Measurements from ENCODE around the gene RCHY1. TPM values are rescaled to one million over a fixed set of nuclear protein-coding genes. Genes with fewer than 3 reads are reported as not detected.

RCHY1 gene
- total and polyA plus RNA-seq, 2 donors from 2014 or later = 27.8 to 40.2 TPM

DNA sequence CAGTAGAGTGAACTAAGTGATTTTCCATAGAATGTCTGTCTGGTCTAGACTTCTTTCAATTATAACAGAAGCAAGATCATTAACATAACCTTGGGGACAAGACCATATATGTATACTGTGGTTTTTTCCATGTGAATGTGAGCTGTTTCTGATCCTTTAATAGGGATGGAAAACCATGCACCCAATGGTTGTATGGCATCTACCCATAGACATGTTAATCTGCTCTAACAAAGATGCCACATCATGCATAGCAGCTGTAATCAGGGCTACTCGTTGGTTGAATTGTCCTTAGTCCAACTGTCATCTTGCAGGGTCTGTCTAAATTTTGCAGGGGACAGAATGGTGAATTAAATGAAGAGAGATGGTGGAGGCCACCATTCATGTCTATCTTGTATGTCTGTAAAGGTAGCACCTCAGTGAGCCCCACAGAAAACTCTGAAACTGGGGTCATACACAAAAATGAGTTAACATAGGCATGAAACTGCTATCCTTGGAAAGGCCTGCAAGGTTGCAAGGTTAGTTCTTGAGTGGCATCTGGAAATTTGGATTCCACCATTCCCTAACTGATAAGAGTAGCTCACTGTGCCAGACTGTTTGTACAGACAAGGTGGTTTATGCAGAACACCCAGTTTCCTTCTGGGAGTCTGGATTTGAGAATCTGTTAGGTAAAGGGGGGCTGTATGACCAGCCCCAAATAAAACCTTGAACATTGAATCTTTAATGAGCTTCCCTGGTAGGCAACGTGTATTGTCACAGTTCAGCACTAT is 16.5 kb upstream of the RCHY1 start:
- Histone ChIP-seq H3K27me3 (ENCODE audit: control insufficient read depth, insufficient read depth, low read length) (no peaks in the 10 kb centered on the region), H3K9me3 (ENCODE audit: control insufficient read depth in 2 of 3, insufficient read depth in 1 of 3, low read length in 3 of 3) (no peaks in the 10 kb centered on the region), H3K36me3 (ENCODE audit: control insufficient read depth in 2 of 3, insufficient read depth in 3 of 3, low read length in 3 of 3) (peaks cover 5 to 26% (median 15%) of the 10 kb centered on the region in 3 donors), H3K4me3 (ENCODE audit: low read length in 3 of 3) (no peak overlapping the region), H3K27ac (ENCODE audit: low read depth in 2 of 2, low read length in 2 of 2) (no peak overlapping the region), H3K4me1 (ENCODE audit: control insufficient read depth in 2 of 3, insufficient read depth in 2 of 3, low read depth in 1 of 3, low read length in 3 of 3) (no peaks in the 10 kb centered on the region), H3K9ac (ENCODE audit: low read length in 3 of 3) (no peak overlapping the region)
- TF ChIP-seq, protein P1, sequence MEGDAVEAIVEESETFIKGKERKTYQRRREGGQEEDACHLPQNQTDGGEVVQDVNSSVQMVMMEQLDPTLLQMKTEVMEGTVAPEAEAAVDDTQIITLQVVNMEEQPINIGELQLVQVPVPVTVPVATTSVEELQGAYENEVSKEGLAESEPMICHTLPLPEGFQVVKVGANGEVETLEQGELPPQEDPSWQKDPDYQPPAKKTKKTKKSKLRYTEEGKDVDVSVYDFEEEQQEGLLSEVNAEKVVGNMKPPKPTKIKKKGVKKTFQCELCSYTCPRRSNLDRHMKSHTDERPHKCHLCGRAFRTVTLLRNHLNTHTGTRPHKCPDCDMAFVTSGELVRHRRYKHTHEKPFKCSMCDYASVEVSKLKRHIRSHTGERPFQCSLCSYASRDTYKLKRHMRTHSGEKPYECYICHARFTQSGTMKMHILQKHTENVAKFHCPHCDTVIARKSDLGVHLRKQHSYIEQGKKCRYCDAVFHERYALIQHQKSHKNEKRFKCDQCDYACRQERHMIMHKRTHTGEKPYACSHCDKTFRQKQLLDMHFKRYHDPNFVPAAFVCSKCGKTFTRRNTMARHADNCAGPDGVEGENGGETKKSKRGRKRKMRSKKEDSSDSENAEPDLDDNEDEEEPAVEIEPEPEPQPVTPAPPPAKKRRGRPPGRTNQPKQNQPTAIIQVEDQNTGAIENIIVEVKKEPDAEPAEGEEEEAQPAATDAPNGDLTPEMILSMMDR (IDR thresholded peaks at IDR 0.05; ENCODE audit: borderline replicate concordance, extremely low read depth, insufficient read depth) = no peak
- intact Hi-C loops (cut with DNase I) = no loop called here
- DNase-seq (no peak), FAIRE-seq (no peak)

DNA sequence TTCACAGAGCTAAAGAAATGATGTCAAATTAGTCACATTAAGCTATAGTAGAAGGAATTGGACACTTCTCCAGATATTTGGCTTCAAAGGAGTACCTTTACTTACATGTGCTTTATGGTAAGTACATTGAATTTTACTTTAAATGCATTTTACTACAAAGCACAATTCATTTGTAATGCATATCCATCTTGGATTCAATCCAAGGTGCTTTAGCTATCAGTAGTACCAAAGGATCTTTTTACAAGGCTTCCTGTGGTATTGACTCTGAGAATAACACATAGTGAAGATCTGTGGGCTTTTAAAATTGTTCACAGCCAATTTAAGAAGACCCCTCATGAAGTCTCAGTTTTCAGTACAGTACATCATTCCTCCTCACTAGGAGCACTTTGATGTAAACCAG is 13.3 kb upstream of the RCHY1 start:
- Histone ChIP-seq H3K36me3 (ENCODE audit: control insufficient read depth in 2 of 3, insufficient read depth in 3 of 3, low read length in 3 of 3) (peaks cover 8 to 31% (median 20%) of the 10 kb centered on the region in 3 donors), H3K9me3 (ENCODE audit: control insufficient read depth in 2 of 3, insufficient read depth in 1 of 3, low read length in 3 of 3) (no peaks in the 10 kb centered on the region), H3K4me3 (ENCODE audit: low read length in 3 of 3) (no peak overlapping the region), H3K27ac (ENCODE audit: low read depth in 2 of 2, low read length in 2 of 2) (no peak overlapping the region), H3K4me1 (ENCODE audit: control insufficient read depth in 2 of 3, insufficient read depth in 2 of 3, low read depth in 1 of 3, low read length in 3 of 3) (no peaks in the 10 kb centered on the region), H3K27me3 (ENCODE audit: control insufficient read depth, insufficient read depth, low read length) (no peaks in the 10 kb centered on the region), H3K9ac (ENCODE audit: low read length in 3 of 3) (no peak overlapping the region)
- FAIRE-seq = no peak
- TF ChIP-seq, protein P1 (IDR thresholded peaks at IDR 0.05; ENCODE audit: borderline replicate concordance, extremely low read depth, insufficient read depth) = no peak
- DNase-seq = no peak
- intact Hi-C loops (cut with DNase I) = no loop called here

DNA sequence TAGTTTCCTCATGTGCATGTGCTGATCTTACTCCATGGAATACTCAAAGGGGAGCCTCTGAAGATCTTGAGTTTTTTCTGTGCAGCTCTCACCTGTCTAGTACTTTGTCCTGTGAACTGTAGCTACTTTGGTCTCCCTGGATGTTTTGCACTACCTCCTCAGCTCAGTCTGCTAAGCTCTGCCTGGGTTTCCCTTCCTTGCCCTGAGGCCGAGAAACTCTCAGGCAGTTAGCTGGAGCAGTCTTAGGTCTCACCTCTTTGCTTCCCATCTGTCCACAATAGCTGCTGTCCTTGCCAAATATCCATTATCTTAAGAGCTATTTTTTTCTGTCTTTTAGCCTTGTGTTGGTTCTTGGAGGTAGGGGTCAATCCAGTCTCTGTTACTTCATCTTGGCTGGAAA is 11.7 kb upstream of the RCHY1 start:
- FAIRE-seq = no peak
- TF ChIP-seq, protein P1 (IDR thresholded peaks at IDR 0.05; ENCODE audit: borderline replicate concordance, extremely low read depth, insufficient read depth) = no peak
- peaks cover 8 to 32% (median 16%) of the 10 kb centered on the region in 3 donors for H3K36me3 ChIP-seq (ENCODE audit: control insufficient read depth in 2 of 3, insufficient read depth in 3 of 3, low read length in 3 of 3)
- H3K27me3 ChIP-seq (ENCODE audit: control insufficient read depth, insufficient read depth, low read length) = no peaks in the 10 kb centered on the region
- no peak overlapping the region for H3K27ac ChIP-seq (ENCODE audit: low read depth in 2 of 2, low read length in 2 of 2)
- no peaks in the 10 kb centered on the region for H3K9me3 ChIP-seq (ENCODE audit: control insufficient read depth in 2 of 3, insufficient read depth in 1 of 3, low read length in 3 of 3)
- H3K4me3 ChIP-seq (ENCODE audit: low read length in 3 of 3) = no peak overlapping the region
- no peak for DNase-seq
- no peak overlapping the region for H3K9ac ChIP-seq (ENCODE audit: low read length in 3 of 3)
- intact Hi-C loops (cut with DNase I) = no loop called here
- no peaks in the 10 kb centered on the region for H3K4me1 ChIP-seq (ENCODE audit: control insufficient read depth in 2 of 3, insufficient read depth in 2 of 3, low read depth in 1 of 3, low read length in 3 of 3)

Data from kidney (tissue), 14 donors.